MG63 (cell line): Measurements from ENCODE around the gene FN1. TPM values are rescaled to one million over a fixed set of nuclear protein-coding genes. Genes with fewer than 3 reads are reported as not detected.
A peak's percentile ranks its signal among the peaks of the same experiment; 100 is the strongest.
"Not testable (repeated sequence)": the region's sequence is repeated elsewhere in the genome, so short reads cannot be mapped to it uniquely, and the experiment has no call there.

Source experiments
- DNase-seq: peaks from one replicate; pipeline ENCODE4 v3.0.0-alpha.2; 2020
- H3K27me3 ChIP-seq: fragments of 250-450 bp; sonication (Bioruptor Pico); 2 replicates; pipeline ENCODE4 v1.5.1; 2020; ENCODE audit warnings: mild to moderate bottlenecking, moderate library complexity
- H3K36me3 ChIP-seq: fragments of 250-450 bp; sonication (Bioruptor Pico); 2 replicates; pipeline ENCODE4 v1.5.1; 2020; ENCODE audit warnings: mild to moderate bottlenecking, moderate library complexity
- H3K4me3 ChIP-seq: fragments of 250-450 bp; sonication (Bioruptor Pico); 2 replicates; pipeline ENCODE4 v1.5.1; 2020; ENCODE audit warnings: mild to moderate bottlenecking, moderate library complexity
- H3K9me3 ChIP-seq: fragments of 250-450 bp; sonication (Bioruptor Pico); 2 replicates; pipeline ENCODE4 v1.5.1; 2020; ENCODE audit warnings: mild to moderate bottlenecking, moderate library complexity
- total RNA-seq: library from RNA; depleted of rRNA; stranded (reverse); fragments of >200 nt; shearing (Covaris generic); gene quantifications from 2 replicates; pipeline ENCODE4 v1.2.3, GENCODE V29; 2014; ENCODE audit warnings: low replicate concordance

The FN1 gene
- total RNA-seq, 1 experiment from 2014 or later = 453 TPM

GRCh38 chr2:215369181-215369760 is 66.6 kb downstream of the FN1 start:
- Histone ChIP-seq H3K27me3 (no peaks in the 10 kb centered on the region), H3K9me3 (no peaks in the 10 kb centered on the region), H3K4me3 (no peak overlapping the region), H3K36me3 (peaks cover 67% of the 10 kb centered on the region)
- no peak for DNase-seq

DNA sequence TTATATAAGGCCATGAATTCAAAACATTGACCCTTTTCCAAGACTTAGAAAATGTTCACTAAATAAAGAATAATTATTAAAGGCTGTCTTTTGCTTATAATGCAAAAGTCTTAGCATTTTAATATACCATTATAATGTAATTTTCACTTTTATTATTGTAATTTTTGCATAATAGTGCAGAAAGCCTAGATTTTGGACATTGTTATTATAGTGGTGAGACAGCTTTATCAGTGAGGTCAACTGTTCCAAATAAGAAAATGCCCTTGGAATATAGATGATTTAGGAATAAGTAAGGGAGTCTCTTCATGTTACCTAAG is 67.4 kb downstream of the FN1 start:
- Histone ChIP-seq H3K4me3 (no peak overlapping the region), H3K9me3 (no peaks in the 10 kb centered on the region), H3K27me3 (no peaks in the 10 kb centered on the region), H3K36me3 (peaks cover 72% of the 10 kb centered on the region)
- DNase-seq = no peak

- Histone ChIP-seq H3K4me3 (no peak overlapping the region), H3K27me3 (no peaks in the 10 kb centered on the region), H3K36me3 (peaks cover 72% of the 10 kb centered on the region), H3K9me3 (no peaks in the 10 kb centered on the region)
- DNase-seq = peak; percentile 10
These were observed 68.0 kb downstream of the FN1 start for GRCh38 chr2:215367662-215368492.

- H3K36me3 ChIP-seq = peaks cover 71% of the 10 kb centered on the region
- H3K9me3 ChIP-seq = no peaks in the 10 kb centered on the region
- H3K27me3 ChIP-seq = no peaks in the 10 kb centered on the region
- no peak overlapping the region for H3K4me3 ChIP-seq
- DNase-seq = no peak
These were observed 69.3 kb downstream of the FN1 start for GRCh38 chr2:215366440-215367032.

DNA sequence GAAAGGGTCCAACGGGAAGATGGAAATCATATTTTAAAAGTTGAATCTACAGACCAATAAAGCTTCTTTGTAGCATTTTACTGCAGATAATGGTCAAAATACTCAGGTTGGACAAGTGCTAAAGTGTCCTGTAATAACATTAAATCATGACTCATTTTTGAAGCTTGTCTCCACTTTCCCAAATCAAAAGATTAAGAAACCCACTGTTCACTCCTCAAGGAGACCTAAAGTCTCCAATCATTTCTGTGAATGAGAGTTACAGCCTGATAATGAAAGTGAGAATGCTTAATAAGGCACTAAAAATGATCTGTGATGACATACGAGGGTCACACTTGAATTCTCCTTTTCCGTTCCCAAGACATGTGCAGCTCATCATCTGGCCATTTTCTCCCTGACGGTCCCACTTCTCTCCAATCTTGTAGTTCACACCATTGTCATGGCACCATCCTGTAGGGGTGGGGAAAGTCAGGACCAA is 70.6 kb downstream of the FN1 start:
- H3K27me3 ChIP-seq = no peaks in the 10 kb centered on the region
- H3K4me3 ChIP-seq = no peak overlapping the region
- H3K9me3 ChIP-seq = no peaks in the 10 kb centered on the region
- no peak for DNase-seq
- H3K36me3 ChIP-seq = peaks cover 81% of the 10 kb centered on the region

GRCh38 chr2:215364157-215365155 is 71.4 kb downstream of the FN1 start:
- Histone ChIP-seq H3K4me3 (no peak overlapping the region), H3K9me3 (no peaks in the 10 kb centered on the region), H3K36me3 (peaks cover 80% of the 10 kb centered on the region), H3K27me3 (no peaks in the 10 kb centered on the region)
- no peak for DNase-seq

DNA sequence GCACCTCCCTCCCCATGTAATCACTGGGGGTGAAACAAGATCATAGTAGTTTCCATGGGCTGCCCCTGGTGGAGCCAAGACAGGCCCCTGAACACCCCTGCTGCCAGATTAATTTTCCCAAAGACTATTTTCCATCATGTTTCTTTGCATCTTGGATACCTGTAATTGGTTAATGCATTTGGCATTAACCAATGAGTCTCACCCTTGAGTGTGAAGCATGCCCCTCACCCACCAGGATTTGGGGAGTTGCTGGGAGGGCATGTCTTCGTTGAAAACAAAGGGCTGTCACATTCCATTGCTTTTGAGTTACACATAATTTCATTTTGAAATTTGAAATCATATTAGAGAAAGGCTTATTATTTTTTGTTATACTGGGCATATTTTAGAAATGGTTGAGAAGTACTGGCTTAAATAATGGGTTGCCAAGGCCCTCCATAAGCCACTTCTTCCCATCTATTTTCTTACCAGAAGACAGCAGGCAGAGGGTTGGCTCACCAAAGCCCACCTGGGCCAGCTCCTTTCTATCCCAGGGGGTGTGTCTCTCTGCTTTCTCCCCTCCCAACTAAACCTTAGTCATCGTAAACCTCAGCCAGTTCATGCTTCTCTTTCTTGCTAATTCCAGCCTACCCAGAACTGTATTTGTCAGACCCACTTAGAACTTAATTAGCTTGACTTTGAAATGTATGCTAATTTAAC is 72.3 kb downstream of the FN1 start:
- Histone ChIP-seq H3K27me3 (no peaks in the 10 kb centered on the region), H3K36me3 (peaks cover 82% of the 10 kb centered on the region), H3K4me3 (no peak overlapping the region), H3K9me3 (no peaks in the 10 kb centered on the region)
- no peak for DNase-seq

- DNase-seq = no peak
- H3K4me3 ChIP-seq = no peak overlapping the region
- H3K9me3 ChIP-seq = no peaks in the 10 kb centered on the region
- no peaks in the 10 kb centered on the region for H3K27me3 ChIP-seq
- H3K36me3 ChIP-seq = peaks cover 79% of the 10 kb centered on the region
These were observed 72.8 kb downstream of the FN1 start for GRCh38 chr2:215363039-215363438.

DNA sequence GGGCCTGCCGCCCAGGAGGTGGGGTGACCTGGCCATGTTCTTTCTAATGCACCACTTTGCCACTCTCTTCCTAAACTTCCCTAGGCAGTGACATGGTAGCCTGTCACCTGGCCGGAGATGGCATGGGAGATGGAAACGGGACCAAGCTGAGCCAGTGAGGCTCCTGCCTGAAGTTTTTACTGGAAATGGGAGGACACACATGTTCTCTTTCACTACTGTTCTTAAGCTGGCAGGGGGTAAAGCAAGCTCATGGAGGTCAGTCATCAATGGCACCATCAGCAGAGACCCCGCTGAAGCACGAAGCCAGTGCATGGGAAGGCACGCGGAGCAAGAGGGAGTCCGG is 73.3 kb downstream of the FN1 start:
- Histone ChIP-seq H3K4me3 (no peak overlapping the region), H3K27me3 (no peaks in the 10 kb centered on the region), H3K9me3 (no peaks in the 10 kb centered on the region), H3K36me3 (peaks cover 74% of the 10 kb centered on the region)
- DNase-seq = no peak

GRCh38 chr2:215361876-215362561 is 73.8 kb downstream of the FN1 start:
- Histone ChIP-seq H3K36me3 (peaks cover 74% of the 10 kb centered on the region), H3K27me3 (no peaks in the 10 kb centered on the region), H3K4me3 (no peak overlapping the region), H3K9me3 (no peaks in the 10 kb centered on the region)
- DNase-seq = no peak

DNA sequence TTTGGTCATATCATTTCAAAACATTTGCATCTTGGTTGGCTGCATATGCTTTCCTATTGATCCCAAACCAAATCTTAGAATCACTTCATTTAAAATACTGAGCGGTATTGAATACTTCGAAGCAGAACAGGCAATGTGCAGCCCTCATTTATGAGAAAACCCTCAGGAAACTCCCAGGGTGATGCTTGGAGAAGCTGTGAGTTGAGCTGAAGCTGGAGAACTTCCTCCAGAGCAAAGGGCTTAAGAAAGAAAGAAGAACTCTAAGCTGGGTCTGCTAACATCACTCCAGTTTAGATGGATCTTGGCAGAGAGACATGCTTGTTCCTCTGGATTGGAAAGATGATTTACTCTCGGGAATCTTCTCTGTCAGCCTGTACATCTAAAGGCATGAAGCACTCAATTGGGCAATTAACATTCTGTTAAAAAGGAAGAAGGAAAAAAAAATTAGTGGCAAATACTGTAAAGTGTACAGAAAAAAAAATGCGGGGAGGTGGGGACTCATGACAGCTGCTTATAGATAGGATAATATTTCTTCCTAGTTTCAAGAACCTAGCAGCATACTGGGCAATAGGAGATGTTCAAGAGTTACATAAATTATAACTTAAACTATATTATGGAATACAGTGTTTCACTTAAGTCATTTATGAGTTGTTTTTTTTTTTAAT is 74.5 kb downstream of the FN1 start:
- Histone ChIP-seq H3K27me3 (no peaks in the 10 kb centered on the region), H3K4me3 (no peak overlapping the region), H3K9me3 (no peaks in the 10 kb centered on the region), H3K36me3 (peaks cover 75% of the 10 kb centered on the region)
- DNase-seq = no peak

DNA sequence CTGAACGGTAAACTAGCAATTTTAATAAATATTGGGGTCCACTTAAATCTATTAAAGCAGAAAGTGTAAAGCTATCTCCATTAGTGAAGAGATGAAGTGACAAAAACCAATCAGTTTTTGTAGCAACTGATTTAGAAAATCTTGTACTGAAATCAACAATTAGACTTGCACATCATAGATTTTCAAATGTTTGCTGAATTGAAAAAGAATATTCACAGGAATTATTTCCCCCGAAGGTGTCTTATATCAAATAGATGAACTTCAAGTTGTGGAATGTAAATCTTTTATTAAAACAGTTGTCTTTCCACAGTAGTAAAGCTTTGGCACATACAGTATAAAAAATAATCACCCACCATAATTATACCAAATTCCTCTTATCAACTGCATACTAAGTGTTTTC is 75.3 kb downstream of the FN1 start:
- Histone ChIP-seq H3K4me3 (no peak overlapping the region), H3K36me3 (peaks cover 74% of the 10 kb centered on the region), H3K27me3 (no peaks in the 10 kb centered on the region), H3K9me3 (no peaks in the 10 kb centered on the region)
- DNase-seq = no peak

DNA sequence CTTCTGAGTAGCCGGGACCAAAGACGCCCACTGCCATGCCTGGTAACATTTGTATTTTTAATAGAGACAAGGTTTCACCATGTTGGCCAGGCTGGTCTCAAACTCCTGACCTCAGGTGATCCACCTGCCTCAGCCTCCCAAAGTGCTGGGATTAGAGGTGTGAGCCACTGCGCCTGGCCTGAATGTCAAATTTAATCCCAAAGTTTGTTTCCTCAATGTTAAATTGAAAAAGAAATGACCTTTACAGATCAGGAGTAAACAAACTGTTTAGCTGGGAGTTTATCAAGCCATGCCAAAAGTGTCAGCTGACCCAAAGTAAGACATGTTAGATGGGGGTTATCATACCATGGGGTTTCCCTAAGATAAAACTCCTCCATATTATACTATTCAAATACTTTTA is 75.8 kb downstream of the FN1 start:
- not testable (repeated sequence) for DNase-seq, H3K9me3 ChIP-seq, H3K4me3 ChIP-seq, H3K27me3 ChIP-seq
- H3K36me3 ChIP-seq = peaks cover 70% of the 10 kb centered on the region

- H3K9me3 ChIP-seq = no peaks in the 10 kb centered on the region
- peaks cover 69% of the 10 kb centered on the region for H3K36me3 ChIP-seq
- no peak overlapping the region for H3K4me3 ChIP-seq
- no peak for DNase-seq
- H3K27me3 ChIP-seq = no peaks in the 10 kb centered on the region
These were observed 76.3 kb downstream of the FN1 start for GRCh38 chr2:215359576-215359922.

DNA sequence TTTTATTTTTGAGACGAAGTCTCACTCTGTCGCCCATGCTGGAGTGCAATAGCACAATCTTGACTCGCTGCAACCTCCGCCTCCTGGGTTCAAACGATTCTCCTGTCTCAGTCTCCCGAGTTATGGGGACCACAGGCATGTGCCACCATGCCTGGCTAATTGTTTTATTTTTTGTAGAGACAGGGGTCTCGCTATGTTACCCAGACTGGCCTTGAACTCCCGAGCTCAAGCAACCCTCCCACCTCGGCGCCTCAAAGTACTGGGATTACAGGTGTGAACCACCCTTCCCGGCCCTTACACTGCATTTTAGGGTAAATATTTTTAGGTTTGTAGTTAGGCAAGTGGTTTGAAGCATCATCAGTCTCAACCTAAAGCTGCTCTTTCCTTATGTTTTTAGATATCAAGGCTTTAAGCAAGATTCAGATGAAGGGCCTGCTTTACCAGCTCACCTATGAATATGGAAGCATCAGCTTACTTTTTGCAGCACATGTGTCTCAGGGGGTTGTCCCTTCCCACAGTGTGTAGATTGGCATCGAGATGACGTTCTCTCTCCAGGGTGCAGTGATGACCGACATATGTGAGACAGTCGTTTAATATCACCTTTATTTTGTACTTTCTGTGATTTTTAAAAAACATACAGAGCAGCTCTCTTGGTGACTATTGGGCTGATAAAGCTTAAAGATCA is 76.8 kb downstream of the FN1 start:
- H3K27me3 ChIP-seq = no peaks in the 10 kb centered on the region
- peaks cover 64% of the 10 kb centered on the region for H3K36me3 ChIP-seq
- no peaks in the 10 kb centered on the region for H3K9me3 ChIP-seq
- H3K4me3 ChIP-seq = no peak overlapping the region
- no peak for DNase-seq
